ENCODE results near the gene ITGB7. TPM values are rescaled to one million over a fixed set of nuclear protein-coding genes. Genes with fewer than 3 reads are reported as not detected.
"Not testable (repeated sequence)": the region's sequence is repeated elsewhere in the genome, so short reads cannot be mapped to it uniquely, and the experiment has no call there.

ITGB7 gene
- polyA plus RNA-seq, 2 donors = 7.5 to 8.0 TPM

- Histone ChIP-seq H3K4me3 (ENCODE audit: low read depth in 1 of 2, low read length in 2 of 2) (no peak overlapping the region), H3K27me3 (ENCODE audit: control insufficient read depth in 1 of 2, insufficient read depth in 2 of 2, low read length in 2 of 2) (no peaks in the 10 kb centered on the region), H3K36me3 (ENCODE audit: control insufficient read depth in 2 of 2, insufficient read depth in 2 of 2, low read length in 1 of 2) (peaks cover 14 to 30% of the 10 kb centered on the region in 2 donors), H3K9me3 (ENCODE audit: control insufficient read depth in 2 of 2, insufficient read depth in 1 of 2, low read depth in 1 of 2, low read length in 1 of 2) (no peaks in the 10 kb centered on the region), H3K27ac (ENCODE audit: low read depth in 2 of 2, low read length in 1 of 2) (no peak overlapping the region), H3K4me1 (ENCODE audit: control insufficient read depth in 2 of 2, insufficient read depth in 2 of 2, low read length in 1 of 2) (peaks cover 0 to 13% of the 10 kb centered on the region in 2 donors)
- 94 to 99% methylated on average over 3 of the region's 3 CpGs for WGBS, 2 donors
Observed at GRCh38 chr12:53185582-53186153, 21.4 kb downstream of the ITGB7 start.

GRCh38 chr12:53184828-53185227, 22.2 kb downstream of the ITGB7 start:
- H3K36me3 ChIP-seq (ENCODE audit: control insufficient read depth in 2 of 2, insufficient read depth in 2 of 2, low read length in 1 of 2) = peaks cover 14 to 30% of the 10 kb centered on the region in 2 donors
- no peaks in the 10 kb centered on the region for H3K9me3 ChIP-seq (ENCODE audit: control insufficient read depth in 2 of 2, insufficient read depth in 1 of 2, low read depth in 1 of 2, low read length in 1 of 2)
- H3K27ac ChIP-seq (ENCODE audit: low read depth in 2 of 2, low read length in 1 of 2) = no peak overlapping the region
- 88 to 92% methylated on average over 6 of the region's 6 CpGs for WGBS, 2 donors
- no peaks in the 10 kb centered on the region for H3K27me3 ChIP-seq (ENCODE audit: control insufficient read depth in 1 of 2, insufficient read depth in 2 of 2, low read length in 2 of 2)
- H3K4me3 ChIP-seq (ENCODE audit: low read depth in 1 of 2, low read length in 2 of 2) = no peak overlapping the region
- peaks cover 0 to 11% of the 10 kb centered on the region in 2 donors for H3K4me1 ChIP-seq (ENCODE audit: control insufficient read depth in 2 of 2, insufficient read depth in 2 of 2, low read length in 1 of 2)

- Histone ChIP-seq H3K27me3 (ENCODE audit: control insufficient read depth in 1 of 2, insufficient read depth in 2 of 2, low read length in 2 of 2) (no peaks in the 10 kb centered on the region), H3K9me3 (ENCODE audit: control insufficient read depth in 2 of 2, insufficient read depth in 1 of 2, low read depth in 1 of 2, low read length in 1 of 2) (no peaks in the 10 kb centered on the region), H3K4me1 (ENCODE audit: control insufficient read depth in 2 of 2, insufficient read depth in 2 of 2, low read length in 1 of 2) (peaks cover 0 to 13% of the 10 kb centered on the region in 2 donors), H3K4me3 (ENCODE audit: low read depth in 1 of 2, low read length in 2 of 2) (no peak overlapping the region), H3K36me3 (ENCODE audit: control insufficient read depth in 2 of 2, insufficient read depth in 2 of 2, low read length in 1 of 2) (peaks cover 11 to 27% of the 10 kb centered on the region in 2 donors), H3K27ac (ENCODE audit: low read depth in 2 of 2, low read length in 1 of 2) (peak overlapping the region in 1 of 2 donors; percentile 6)
- WGBS, 2 donors = 40 to 58% methylated on average over 2 of the region's 2 CpGs
Observed at GRCh38 chr12:53182903-53183302, 24.1 kb downstream of the ITGB7 start.

- 70 to 78% methylated on average over 2 of the region's 2 CpGs for WGBS, 2 donors
- Histone ChIP-seq H3K4me1 (ENCODE audit: control insufficient read depth in 2 of 2, insufficient read depth in 2 of 2, low read length in 1 of 2) (peaks cover 0 to 13% of the 10 kb centered on the region in 2 donors), H3K9me3 (ENCODE audit: control insufficient read depth in 2 of 2, insufficient read depth in 1 of 2, low read depth in 1 of 2, low read length in 1 of 2) (no peaks in the 10 kb centered on the region), H3K36me3 (ENCODE audit: control insufficient read depth in 2 of 2, insufficient read depth in 2 of 2, low read length in 1 of 2) (peaks cover 3 to 18% of the 10 kb centered on the region in 2 donors), H3K27ac (ENCODE audit: low read depth in 2 of 2, low read length in 1 of 2) (peak overlapping the region in 1 of 2 donors; percentile 30), H3K27me3 (ENCODE audit: control insufficient read depth in 1 of 2, insufficient read depth in 2 of 2, low read length in 2 of 2) (no peaks in the 10 kb centered on the region), H3K4me3 (ENCODE audit: low read depth in 1 of 2, low read length in 2 of 2) (peak overlapping the region in 1 of 2 donors; percentile 75)
Observed at GRCh38 chr12:53181935-53182334, 25.1 kb downstream of the ITGB7 start.

- H3K4me3 ChIP-seq (ENCODE audit: low read depth in 1 of 2, low read length in 2 of 2) = peak overlapping the region; percentile 75 to 84
- WGBS, 2 donors = 0 to 1% methylated on average over 54 to 55 of the region's 57 CpGs
- peaks cover 0 to 11% of the 10 kb centered on the region in 2 donors for H3K36me3 ChIP-seq (ENCODE audit: control insufficient read depth in 2 of 2, insufficient read depth in 2 of 2, low read length in 1 of 2)
- no peaks in the 10 kb centered on the region for H3K9me3 ChIP-seq (ENCODE audit: control insufficient read depth in 2 of 2, insufficient read depth in 1 of 2, low read depth in 1 of 2, low read length in 1 of 2)
- H3K4me1 ChIP-seq (ENCODE audit: control insufficient read depth in 2 of 2, insufficient read depth in 2 of 2, low read length in 1 of 2) = peaks cover 0 to 13% of the 10 kb centered on the region in 2 donors
- H3K27me3 ChIP-seq (ENCODE audit: control insufficient read depth in 1 of 2, insufficient read depth in 2 of 2, low read length in 2 of 2) = no peaks in the 10 kb centered on the region
- peak overlapping the region; percentile 94 to 97 for H3K27ac ChIP-seq (ENCODE audit: low read depth in 2 of 2, low read length in 1 of 2)
Observed at GRCh38 chr12:53180931-53181645, 26.0 kb downstream of the ITGB7 start.

- Histone ChIP-seq H3K9me3 (ENCODE audit: control insufficient read depth in 2 of 2, insufficient read depth in 1 of 2, low read depth in 1 of 2, low read length in 1 of 2) (no peaks in the 10 kb centered on the region), H3K4me3 (ENCODE audit: low read depth in 1 of 2, low read length in 2 of 2) (peak within 1 kb of the TSS; percentile 75 to 84), H3K4me1 (ENCODE audit: control insufficient read depth in 2 of 2, insufficient read depth in 2 of 2, low read length in 1 of 2) (peaks cover 0 to 13% of the 10 kb centered on the region in 2 donors), H3K27ac (ENCODE audit: low read depth in 2 of 2, low read length in 1 of 2) (peak within 1 kb of the TSS; percentile 94 to 97), H3K36me3 (ENCODE audit: control insufficient read depth in 2 of 2, insufficient read depth in 2 of 2, low read length in 1 of 2) (peaks cover 0 to 7% of the 10 kb centered on the region in 2 donors), H3K27me3 (ENCODE audit: control insufficient read depth in 1 of 2, insufficient read depth in 2 of 2, low read length in 2 of 2) (no peaks in the 10 kb centered on the region)
- WGBS, 2 donors = 1% methylated on average over 62 to 70 of the region's 70 CpGs
Observed at GRCh38 chr12:53180220-53180930, 26.7 kb downstream of the ITGB7 start, which contains the start of the genes CSAD and ZNF740. Gene CSAD, minus strand, starts transcription at chr12:53180925. Its CDS starts 7,455 bp downstream, at chr12:53173470. Gene ZNF740, plus strand, starts transcription at chr12:53180722. Its CDS starts 1,262 bp downstream, at chr12:53181984.

- H3K27me3 ChIP-seq (ENCODE audit: control insufficient read depth in 1 of 2, insufficient read depth in 2 of 2, low read length in 2 of 2) = no peaks in the 10 kb centered on the region
- 14 to 18% methylated on average over 12 of the region's 12 CpGs for WGBS, 2 donors
- H3K4me1 ChIP-seq (ENCODE audit: control insufficient read depth in 2 of 2, insufficient read depth in 2 of 2, low read length in 1 of 2) = peaks cover 0 to 13% of the 10 kb centered on the region in 2 donors
- H3K4me3 ChIP-seq (ENCODE audit: low read depth in 1 of 2, low read length in 2 of 2) = peak overlapping the region; percentile 75 to 84
- H3K9me3 ChIP-seq (ENCODE audit: control insufficient read depth in 2 of 2, insufficient read depth in 1 of 2, low read depth in 1 of 2, low read length in 1 of 2) = no peaks in the 10 kb centered on the region
- peak overlapping the region; percentile 94 to 97 for H3K27ac ChIP-seq (ENCODE audit: low read depth in 2 of 2, low read length in 1 of 2)
- peaks cover 0 to 4% of the 10 kb centered on the region in 2 donors for H3K36me3 ChIP-seq (ENCODE audit: control insufficient read depth in 2 of 2, insufficient read depth in 2 of 2, low read length in 1 of 2)
Observed at GRCh38 chr12:53179687-53180219, 27.3 kb downstream of the ITGB7 start.

GRCh38 chr12:53178803-53179202, 28.2 kb downstream of the ITGB7 start:
- not testable (repeated sequence) for H3K27ac ChIP-seq (ENCODE audit: low read depth in 2 of 2, low read length in 1 of 2); H3K4me3 ChIP-seq (ENCODE audit: low read depth in 1 of 2, low read length in 2 of 2); H3K9me3 ChIP-seq (ENCODE audit: control insufficient read depth in 2 of 2, insufficient read depth in 1 of 2, low read depth in 1 of 2, low read length in 1 of 2); H3K27me3 ChIP-seq (ENCODE audit: control insufficient read depth in 1 of 2, insufficient read depth in 2 of 2, low read length in 2 of 2); H3K36me3 ChIP-seq (ENCODE audit: control insufficient read depth in 2 of 2, insufficient read depth in 2 of 2, low read length in 1 of 2)
- 87% methylated on average over 14 of the region's 14 CpGs for WGBS, 2 donors
- peaks cover 0 to 13% of the 10 kb centered on the region in 2 donors for H3K4me1 ChIP-seq (ENCODE audit: control insufficient read depth in 2 of 2, insufficient read depth in 2 of 2, low read length in 1 of 2)

- not testable (repeated sequence) for H3K9me3 ChIP-seq (ENCODE audit: control insufficient read depth in 2 of 2, insufficient read depth in 1 of 2, low read depth in 1 of 2, low read length in 1 of 2); H3K27me3 ChIP-seq (ENCODE audit: control insufficient read depth in 1 of 2, insufficient read depth in 2 of 2, low read length in 2 of 2); H3K4me1 ChIP-seq (ENCODE audit: control insufficient read depth in 2 of 2, insufficient read depth in 2 of 2, low read length in 1 of 2); H3K27ac ChIP-seq (ENCODE audit: low read depth in 2 of 2, low read length in 1 of 2); H3K36me3 ChIP-seq (ENCODE audit: control insufficient read depth in 2 of 2, insufficient read depth in 2 of 2, low read length in 1 of 2); H3K4me3 ChIP-seq (ENCODE audit: low read depth in 1 of 2, low read length in 2 of 2)
- 90 to 92% methylated on average over 6 of the region's 6 CpGs for WGBS, 2 donors
Observed at GRCh38 chr12:53177447-53177846, 29.6 kb downstream of the ITGB7 start.

Measured in esophagus (tissue), 2 donors.